ENCODE measurements around the gene NEFH.

DNA sequence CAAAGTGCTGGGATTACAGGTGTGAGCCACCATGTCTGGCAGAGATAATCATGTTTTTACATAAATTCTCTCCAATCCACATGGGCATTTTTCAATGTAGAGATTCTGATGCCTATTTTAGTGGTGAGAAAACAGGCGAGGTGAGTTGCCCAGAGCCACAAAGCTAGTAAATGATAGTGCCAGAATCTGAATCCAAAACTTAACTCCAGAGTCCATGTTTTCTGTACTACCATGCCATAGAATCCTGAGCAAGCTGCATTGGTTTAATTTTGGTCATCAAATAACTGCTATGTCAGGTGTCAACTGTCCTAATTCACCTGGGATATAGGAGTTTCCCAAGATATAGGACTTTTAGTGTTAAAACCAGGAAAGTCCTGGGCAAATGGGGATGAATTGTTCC is 13.6 kb downstream of the NEFH start:
- TF ChIP-seq POLR2AphosphoS5 (IDR thresholded peaks at IDR 0.05; ENCODE audit: borderline replicate concordance, low read depth, low read length) (no peak), EZH2 (IDR thresholded peaks at IDR 0.05) (no peak), FOXP2 (optimal IDR thresholded peaks at IDR 0.05; ENCODE audit: control extremely low read depth, extremely low read length, insufficient read depth) (no peak)

Data from SK-N-MC (cell line).